Choroid plexus epithelial cell (primary cell): Measurements from ENCODE around the gene CFAP74.

Experiments used
- DNase-seq: peaks from one replicate; pipeline ENCODE4 v3.0.0-alpha.2; 2010; ENCODE audit warnings: low read depth
- H3K4me3 ChIP-seq: 2 replicates; pipeline ENCODE4 v1.5.1; 2011; ENCODE audit warnings: low read depth, mild to moderate bottlenecking, control low read depth, low read length, moderate library complexity
- TF ChIP-seq, protein P1 (sequence below): conservative IDR thresholded peaks from 2 replicates; pipeline ENCODE4 v1.5.1; 2011; ENCODE audit warnings: low read depth, mild to moderate bottlenecking, control low read depth, inconsistent platforms, low read length, moderate library complexity

The CFAP74 gene, protein sequence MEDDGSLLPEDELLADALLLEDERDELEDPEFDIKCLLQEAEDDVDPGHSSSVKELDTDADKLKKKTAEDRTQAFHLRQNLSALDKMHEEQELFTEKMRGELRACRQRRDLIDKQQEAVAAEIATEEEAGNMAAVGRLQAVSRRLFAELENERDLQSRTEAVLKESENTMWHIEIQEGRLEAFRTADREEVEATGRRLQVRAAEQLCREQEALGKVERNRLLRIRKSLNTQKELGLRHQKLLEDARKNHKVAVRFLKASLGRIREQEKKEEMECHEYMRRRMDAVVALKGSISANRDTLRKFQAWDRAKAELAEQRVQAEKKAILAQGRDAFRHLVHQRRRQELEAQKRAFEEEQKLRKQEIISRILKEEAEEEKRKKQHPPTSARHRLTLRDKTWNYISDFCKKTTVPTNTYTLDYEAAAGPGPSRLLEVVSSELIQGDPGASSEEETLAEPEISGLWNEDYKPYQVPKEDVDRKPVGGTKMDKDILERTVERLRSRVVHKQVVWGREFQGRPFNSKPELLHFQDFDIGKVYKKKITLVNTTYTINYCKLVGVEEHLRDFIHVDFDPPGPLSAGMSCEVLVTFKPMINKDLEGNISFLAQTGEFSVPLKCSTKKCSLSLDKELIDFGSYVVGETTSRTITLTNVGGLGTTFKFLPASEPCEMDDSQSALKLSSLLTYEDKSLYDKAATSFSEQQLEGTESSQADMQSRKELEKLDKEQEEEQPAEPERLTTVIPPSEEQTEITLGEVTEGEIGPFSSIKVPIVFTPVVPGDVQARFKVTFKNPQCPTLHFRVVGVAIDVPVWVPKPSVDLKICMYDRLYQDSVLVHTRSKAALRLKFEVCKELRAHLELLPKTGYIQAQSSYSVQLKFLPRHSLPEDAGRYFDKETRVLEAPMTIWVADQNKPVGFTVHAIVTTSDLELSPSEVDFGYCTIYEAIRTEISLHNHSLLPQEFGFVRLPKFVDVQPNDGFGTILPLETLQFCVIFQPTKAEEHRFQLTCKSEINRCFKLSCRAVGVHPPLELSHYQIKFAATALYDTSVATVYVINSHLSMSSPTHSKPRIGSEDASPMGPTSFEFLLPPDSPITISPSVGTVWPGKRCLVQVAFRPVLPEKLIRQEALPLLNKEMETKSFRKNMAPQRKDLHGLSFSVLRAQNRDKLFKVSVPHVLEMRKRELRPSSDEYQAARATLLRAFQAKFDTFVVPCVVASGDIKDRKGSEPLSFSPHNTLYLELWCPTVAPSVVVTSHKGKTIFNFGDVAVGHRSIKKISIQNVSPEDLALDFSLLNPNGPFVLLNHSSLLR (N-terminal part only)

DNA sequence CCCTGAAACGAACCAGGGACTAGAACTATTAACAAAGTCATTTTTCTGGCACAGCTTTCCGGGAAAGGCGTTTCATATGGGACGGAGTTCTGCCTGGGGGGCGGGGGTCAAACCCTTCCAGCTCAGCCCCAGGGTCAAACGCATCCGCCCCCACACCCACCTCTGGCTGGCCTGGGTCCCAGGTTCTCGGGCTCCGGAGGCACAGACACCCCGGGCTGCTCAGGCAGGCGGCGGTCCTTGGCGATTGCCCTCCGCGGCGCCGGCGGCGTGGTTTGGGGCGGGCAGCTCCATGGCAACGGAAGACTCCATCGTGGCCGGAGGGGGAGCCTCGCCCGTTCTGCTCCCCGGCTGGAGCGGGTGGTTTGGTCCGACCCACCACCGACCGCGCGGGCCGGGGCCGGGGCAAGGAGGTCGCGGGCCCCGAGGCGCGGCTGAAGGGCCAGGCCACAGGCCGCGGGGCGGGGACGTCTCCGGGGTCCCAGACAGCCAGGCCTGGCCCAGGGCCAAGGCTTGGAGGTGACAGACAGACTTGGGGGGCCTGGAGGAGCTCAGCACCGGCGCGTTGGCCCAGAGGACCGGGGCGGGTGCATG is at the start of gene CFAP74:
CFAP74 (minus strand) TSS at position 246 of the 591 bp plus-strand sequence. CDS start 12,830 bp downstream, outside the sequence.
- TF ChIP-seq, protein P1, sequence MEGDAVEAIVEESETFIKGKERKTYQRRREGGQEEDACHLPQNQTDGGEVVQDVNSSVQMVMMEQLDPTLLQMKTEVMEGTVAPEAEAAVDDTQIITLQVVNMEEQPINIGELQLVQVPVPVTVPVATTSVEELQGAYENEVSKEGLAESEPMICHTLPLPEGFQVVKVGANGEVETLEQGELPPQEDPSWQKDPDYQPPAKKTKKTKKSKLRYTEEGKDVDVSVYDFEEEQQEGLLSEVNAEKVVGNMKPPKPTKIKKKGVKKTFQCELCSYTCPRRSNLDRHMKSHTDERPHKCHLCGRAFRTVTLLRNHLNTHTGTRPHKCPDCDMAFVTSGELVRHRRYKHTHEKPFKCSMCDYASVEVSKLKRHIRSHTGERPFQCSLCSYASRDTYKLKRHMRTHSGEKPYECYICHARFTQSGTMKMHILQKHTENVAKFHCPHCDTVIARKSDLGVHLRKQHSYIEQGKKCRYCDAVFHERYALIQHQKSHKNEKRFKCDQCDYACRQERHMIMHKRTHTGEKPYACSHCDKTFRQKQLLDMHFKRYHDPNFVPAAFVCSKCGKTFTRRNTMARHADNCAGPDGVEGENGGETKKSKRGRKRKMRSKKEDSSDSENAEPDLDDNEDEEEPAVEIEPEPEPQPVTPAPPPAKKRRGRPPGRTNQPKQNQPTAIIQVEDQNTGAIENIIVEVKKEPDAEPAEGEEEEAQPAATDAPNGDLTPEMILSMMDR: no peak
- DNase-seq: peak; percentile 60
- peak within 1 kb of the TSS; percentile 37 for H3K4me3 ChIP-seq

DNA sequence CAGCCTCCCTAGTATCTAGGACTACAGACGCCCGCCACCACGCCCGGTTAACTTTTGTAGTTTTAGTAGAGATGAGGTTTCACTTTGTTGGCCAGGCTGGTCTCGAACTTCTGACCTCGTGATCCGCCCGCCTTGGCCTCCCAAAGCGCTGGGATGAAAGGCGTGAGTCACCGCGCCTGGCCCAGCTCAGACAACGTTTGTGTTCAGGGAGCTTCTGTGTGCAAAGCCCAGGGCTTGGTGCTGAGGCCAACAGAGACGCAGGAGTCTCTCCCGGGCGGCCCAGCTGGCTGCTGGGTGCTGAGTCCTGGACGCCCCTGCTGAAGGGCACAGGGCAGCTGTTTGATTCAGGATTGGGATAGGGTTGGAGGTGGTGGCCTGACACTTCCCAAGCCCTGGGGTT is 49.6 kb upstream of the CFAP74 start:
- DNase-seq: no peak
- TF ChIP-seq, protein P1: no peak
- no peak overlapping the region for H3K4me3 ChIP-seq

DNA sequence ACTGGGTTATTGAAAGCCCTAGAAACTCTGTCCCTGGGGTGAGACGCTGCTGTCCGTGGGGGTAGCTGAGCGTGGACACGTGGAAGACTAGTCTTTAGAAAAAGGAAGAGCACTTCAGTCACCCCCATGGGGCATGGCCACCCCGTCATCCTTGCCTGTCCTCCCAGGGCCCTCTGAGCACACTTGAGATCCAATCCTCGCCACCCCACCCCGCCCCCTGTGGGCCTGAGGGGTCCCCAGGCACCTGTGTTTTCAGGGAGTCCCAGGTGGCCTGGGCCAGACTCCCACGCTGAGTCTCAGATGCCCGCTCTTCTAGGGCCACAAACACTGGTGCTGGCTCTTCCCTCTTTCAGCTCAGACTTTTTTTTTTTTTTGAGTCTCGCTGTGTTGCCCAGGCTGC is 49.2 kb upstream of the CFAP74 start:
- H3K4me3 ChIP-seq: no peak overlapping the region
- TF ChIP-seq, protein P1: no peak
- no peak for DNase-seq

DNA sequence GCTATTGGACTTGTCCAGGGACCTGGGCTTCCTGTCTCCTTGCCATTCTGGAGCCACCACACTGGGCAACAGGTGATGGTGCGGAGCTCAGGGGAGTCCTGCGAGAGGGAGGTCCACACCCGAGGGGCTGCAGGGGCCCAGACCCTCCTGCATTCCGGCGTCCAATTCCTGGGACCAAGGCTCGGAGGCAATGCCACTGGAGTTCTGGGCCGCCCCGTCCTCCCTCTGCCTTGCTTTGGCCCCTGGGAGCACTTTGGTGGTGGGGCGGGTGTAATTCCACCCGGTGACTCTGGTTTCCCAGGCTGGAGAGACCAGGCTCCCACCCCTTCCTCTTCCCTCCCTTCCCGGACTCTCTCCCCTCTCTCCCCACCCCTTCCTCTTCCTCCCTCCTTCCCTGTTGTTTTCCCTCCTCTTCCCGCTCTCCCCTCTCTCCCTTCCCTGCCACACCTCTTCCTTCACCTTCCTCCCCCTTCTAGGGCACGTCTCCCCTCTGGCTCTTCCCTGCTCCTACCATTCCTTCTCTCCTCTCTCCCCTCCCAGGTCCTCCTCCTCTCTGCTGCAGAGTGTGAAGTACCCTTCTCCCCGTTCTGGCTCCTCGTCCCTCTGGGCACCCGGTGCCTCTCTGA is 48.6 kb upstream of the CFAP74 start:
- H3K4me3 ChIP-seq: no peak overlapping the region
- TF ChIP-seq, protein P1: no peak
- no peak for DNase-seq

DNA sequence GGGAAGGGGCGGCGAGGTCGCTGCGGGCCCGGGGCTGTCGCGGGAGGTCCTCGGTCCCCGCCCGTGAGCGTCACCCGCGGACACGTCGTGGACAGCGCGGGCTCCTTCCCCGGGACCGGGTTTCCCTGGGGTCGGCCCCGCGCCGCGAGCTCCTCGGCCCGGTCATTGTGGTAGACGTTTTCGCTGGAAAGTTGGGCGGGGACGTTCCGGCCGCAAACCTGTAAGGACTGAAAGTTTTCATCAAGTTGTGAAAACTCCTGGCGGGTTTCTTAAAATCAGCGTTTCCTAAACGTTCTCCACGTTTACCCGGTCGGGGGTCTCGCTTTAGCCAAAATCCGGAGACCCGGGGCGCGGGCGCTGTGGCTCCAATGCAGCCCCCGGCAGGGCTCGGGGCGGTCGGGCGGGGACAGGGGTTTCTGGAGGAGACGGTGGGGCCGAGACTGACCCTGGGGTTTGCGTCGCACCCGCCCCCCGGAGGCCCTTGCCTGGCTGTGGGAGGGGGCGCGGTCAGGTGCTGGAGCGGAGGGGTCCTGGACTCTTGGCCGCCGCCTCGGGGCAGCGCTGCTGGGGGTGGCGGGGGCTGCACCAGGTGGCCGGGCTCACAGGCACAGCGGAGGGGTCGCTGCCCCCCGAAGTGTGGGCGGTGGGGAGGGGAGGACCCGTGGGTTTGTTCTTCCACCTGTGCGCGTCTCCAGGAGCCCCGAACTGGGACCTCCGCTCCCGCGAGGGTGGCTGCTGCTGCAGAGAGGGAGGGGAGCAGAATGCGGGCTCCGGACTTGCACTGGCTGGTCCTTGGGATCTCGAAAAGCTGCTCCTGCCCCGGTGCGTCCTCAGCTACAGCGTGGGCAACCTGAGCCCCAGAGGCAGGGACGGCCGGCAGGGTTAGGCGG is 47.5 kb upstream of the CFAP74 start:
- DNase-seq: no peak
- TF ChIP-seq, protein P1: no peak
- no peak overlapping the region for H3K4me3 ChIP-seq
